ENCODE measurements around the gene ESAM. TPM values are rescaled to one million over a fixed set of nuclear protein-coding genes. Genes with fewer than 3 reads are reported as not detected.

ESAM gene
- total and polyA plus RNA-seq, 7 donors: 2.3 to 14.9 (median 6.2) TPM

GRCh38 chr11:124796312-124796711 lies 34.2 kb upstream of the ESAM start:
- no peaks in the 10 kb centered on the region for H3K9me3 ChIP-seq
- no peak for DNase-seq
- intact Hi-C loops (cut with DNase I): no loop called here
- no peak overlapping the region for H3K4me3 ChIP-seq
- no peak overlapping the region for H3K27ac ChIP-seq
- no peaks in the 10 kb centered on the region for H3K27me3 ChIP-seq
- H3K4me1 ChIP-seq: peaks cover 0 to 47% (median 26%) of the 10 kb centered on the region in 4 donors
- TF ChIP-seq EP300 (IDR thresholded peaks at IDR 0.05): no peak
- TF ChIP-seq CTCF (IDR thresholded peaks at IDR 0.05): no peak
- TF ChIP-seq POLR2AphosphoS5 (IDR thresholded peaks at IDR 0.05): no peak
- no peak for TF ChIP-seq POLR2A (IDR thresholded peaks at IDR 0.05)
- WGBS, 2 donors: 89 to 93% methylated on average over 3 of the region's 3 CpGs
- H3K36me3 ChIP-seq: no peaks in the 10 kb centered on the region

- Histone ChIP-seq H3K36me3 (no peaks in the 10 kb centered on the region), H3K27me3 (no peaks in the 10 kb centered on the region), H3K4me1 (peaks cover 0 to 35% (median 14%) of the 10 kb centered on the region in 4 donors), H3K27ac (no peak overlapping the region), H3K9me3 (no peaks in the 10 kb centered on the region), H3K4me3 (no peak overlapping the region)
- no peak for DNase-seq
- WGBS, 2 donors: 82 to 92% methylated on average over 2 of the region's 2 CpGs
- intact Hi-C loops (cut with DNase I): no loop called here
- TF ChIP-seq CTCF (IDR thresholded peaks at IDR 0.05) (peak in 3 of 4 experiments; percentile 9 to 48 (median 29)), POLR2AphosphoS5 (IDR thresholded peaks at IDR 0.05) (no peak)
Measured at GRCh38 chr11:124793466-124794278, 31.6 kb upstream of the ESAM start.

- Histone ChIP-seq H3K9me3 (no peaks in the 10 kb centered on the region), H3K4me1 (peaks cover 0 to 28% (median 0%) of the 10 kb centered on the region in 4 donors), H3K27ac (no peak overlapping the region), H3K27me3 (no peaks in the 10 kb centered on the region), H3K36me3 (no peaks in the 10 kb centered on the region), H3K4me3 (no peak overlapping the region)
- TF ChIP-seq CTCF (IDR thresholded peaks at IDR 0.05) (no peak), POLR2AphosphoS5 (IDR thresholded peaks at IDR 0.05) (no peak), EP300 (IDR thresholded peaks at IDR 0.05) (no peak), POLR2A (IDR thresholded peaks at IDR 0.05) (no peak)
- intact Hi-C loops (cut with DNase I): no loop called here
- WGBS, 2 donors: 68 to 70% methylated on average over 4 of the region's 4 CpGs
- no peak for DNase-seq
Measured at GRCh38 chr11:124791626-124792341, 29.7 kb upstream of the ESAM start.

- intact Hi-C loops (cut with DNase I): no loop called here
- H3K36me3 ChIP-seq: no peaks in the 10 kb centered on the region
- TF ChIP-seq POLR2A (IDR thresholded peaks at IDR 0.05): no peak
- H3K4me3 ChIP-seq: no peak overlapping the region
- no peaks in the 10 kb centered on the region for H3K27me3 ChIP-seq
- H3K4me1 ChIP-seq: peaks cover 0 to 25% (median 0%) of the 10 kb centered on the region in 4 donors
- no peak for DNase-seq
- no peak overlapping the region for H3K27ac ChIP-seq
- H3K9me3 ChIP-seq: no peaks in the 10 kb centered on the region
Measured at GRCh38 chr11:124788521-124788920, 26.4 kb upstream of the ESAM start.

- no peak for DNase-seq
- Histone ChIP-seq H3K36me3 (no peaks in the 10 kb centered on the region), H3K4me1 (peaks cover 0 to 11% (median 0%) of the 10 kb centered on the region in 4 donors), H3K4me3 (no peak overlapping the region), H3K27me3 (no peaks in the 10 kb centered on the region), H3K9me3 (no peaks in the 10 kb centered on the region), H3K27ac (no peak overlapping the region)
- WGBS, 2 donors: 95% methylated on average over 2 of the region's 2 CpGs
- intact Hi-C loops (cut with DNase I): no loop called here
- TF ChIP-seq POLR2A (IDR thresholded peaks at IDR 0.05): no peak
- no peak for TF ChIP-seq CTCF (IDR thresholded peaks at IDR 0.05)
- no peak for TF ChIP-seq POLR2AphosphoS5 (IDR thresholded peaks at IDR 0.05)
- no peak for TF ChIP-seq EP300 (IDR thresholded peaks at IDR 0.05)
Measured at GRCh38 chr11:124784051-124784450, 22.0 kb upstream of the ESAM start.
